ENCODE data around the gene ATP10D.

DNA sequence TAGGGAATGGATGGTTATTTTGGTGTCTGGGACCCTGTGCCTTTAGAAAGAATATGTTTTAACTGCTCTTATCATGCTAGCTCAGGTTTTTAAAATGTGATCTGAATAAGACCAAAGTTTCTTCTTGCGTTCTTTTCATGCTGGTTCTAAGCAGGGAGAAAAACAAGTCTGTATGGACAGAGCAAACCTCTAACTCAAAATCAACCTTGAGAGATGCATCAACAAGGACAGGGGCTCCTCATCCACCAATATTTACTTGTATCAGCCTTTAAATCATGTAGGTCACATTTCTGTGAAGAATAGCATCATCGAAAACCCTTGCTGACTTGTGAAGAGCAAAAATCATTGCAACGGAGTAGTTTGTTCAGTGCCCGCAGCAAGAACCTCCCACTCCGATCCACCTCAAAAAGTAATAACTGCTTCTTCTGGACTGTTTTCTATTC is 1.2 kb downstream of the ATP10D start:
- no peak for TF ChIP-seq POLR2A (IDR thresholded peaks at IDR 0.05; ENCODE audit: low read length)
- TF ChIP-seq GATA1 (IDR thresholded peaks at IDR 0.05; ENCODE audit: low read depth, low read length): no peak

All from erythroblast (primary cell).